DOHH2 (cell line): ENCODE results near the gene TIAL1.

ENCODE experiments used
- H3F3A ChIP-seq: fragments of 200-600 bp; sonication (generic), shearing (Covaris generic); 2 replicates; pipeline ENCODE4 v1.6.0; 2016; ENCODE audit warnings: antibody characterized with exemption, mild to moderate bottlenecking; ENCODE audit not compliant: control insufficient read depth, insufficient read depth
- H3K27ac ChIP-seq: fragments of 200-600 bp; sonication (generic); 2 replicates; pipeline ENCODE4 v1.5.1; 2014; ENCODE audit warnings: low read depth, mild to moderate bottlenecking, low read length, moderate library complexity
- H3K27me3 ChIP-seq: fragments of 200-600 bp; sonication (generic); 2 replicates; pipeline ENCODE4 v1.6.1; 2014; ENCODE audit warnings: mild to moderate bottlenecking, low read length, mixed read lengths; ENCODE audit not compliant: control insufficient read depth
- H3K36me3 ChIP-seq: fragments of 200-600 bp; sonication (generic); 2 replicates; pipeline ENCODE4 v1.6.1; 2014; ENCODE audit warnings: mild to moderate bottlenecking, low read length, moderate library complexity, mixed read lengths; ENCODE audit not compliant: control insufficient read depth
- H3K4me1 ChIP-seq: fragments of 200-600 bp; sonication (generic); 2 replicates; pipeline ENCODE4 v1.6.1; 2014; ENCODE audit warnings: mild to moderate bottlenecking, low read length, mixed read lengths; ENCODE audit not compliant: control insufficient read depth
- H3K4me2 ChIP-seq: fragments of 200-600 bp; sonication (generic); 2 replicates; pipeline ENCODE4 v1.6.0; 2014; ENCODE audit warnings: mild to moderate bottlenecking, low read length, moderate library complexity
- H3K4me3 ChIP-seq: fragments of 200-600 bp; sonication (generic); 2 replicates; pipeline ENCODE4 v1.5.1; 2014; ENCODE audit warnings: mild to moderate bottlenecking, low read length, mixed read lengths
- H3K79me2 ChIP-seq: fragments of 200-600 bp; sonication (generic); 2 replicates; pipeline ENCODE4 v1.6.1; 2014; ENCODE audit warnings: mild to moderate bottlenecking, low read length, mixed read lengths; ENCODE audit not compliant: control insufficient read depth
- H3K9me2 ChIP-seq: fragments of 200-600 bp; sonication (generic); replicated peaks from 2 replicates; pipeline ENCODE4 v1.6.1; 2014; ENCODE audit warnings: mild to moderate bottlenecking, low read length, mixed read lengths; ENCODE audit not compliant: control insufficient read depth
- H3K9me3 ChIP-seq: fragments of 200-600 bp; sonication (generic); 2 replicates; pipeline ENCODE4 v1.6.1; 2014; ENCODE audit warnings: antibody characterized with exemption, low read length, mixed read lengths; ENCODE audit not compliant: control insufficient read depth, insufficient read depth
- H4K20me1 ChIP-seq: fragments of 200-600 bp; sonication (generic); 2 replicates; pipeline ENCODE4 v1.6.0; 2014; ENCODE audit warnings: low read depth, mild to moderate bottlenecking, antibody characterized with exemption, low read length, moderate library complexity; ENCODE audit not compliant: control insufficient read depth, insufficient read depth
- CTCF ChIP-seq: fragments of 200-600 bp; sonication (generic); IDR thresholded peaks from one replicate; pipeline ENCODE4 v1.5.1; 2014; ENCODE audit warnings: antibody characterized with exemption, mild to moderate bottlenecking, low read depth, low read length; ENCODE audit not compliant: poor library complexity, severe bottlenecking
- EZH2phosphoT487 ChIP-seq: fragments of 200-600 bp; sonication (generic); IDR thresholded peaks from 2 replicates; pipeline ENCODE4 v1.6.1; 2017; ENCODE audit warnings: borderline replicate concordance, mild to moderate bottlenecking, antibody characterized with exemption, low read length, moderate library complexity, mixed read lengths

TIAL1 gene

GRCh38 chr10:119588071-119588470, 8.7 kb downstream of the TIAL1 start:
- Histone ChIP-seq H4K20me1 (peaks cover 34% of the 10 kb centered on the region), H3F3A (no peaks in the 10 kb centered on the region; the same call in 1 of the 2 replicates), H3K4me3 (no peak overlapping the region), H3K9me2 (no peaks in the 10 kb centered on the region), H3K9me3 (no peaks in the 10 kb centered on the region), H3K79me2 (peaks cover 99% of the 10 kb centered on the region), H3K27ac (no peak overlapping the region), H3K4me2 (no peak overlapping the region), H3K4me1 (peaks cover 41% of the 10 kb centered on the region), H3K27me3 (no peaks in the 10 kb centered on the region), H3K36me3 (peaks cover 88% of the 10 kb centered on the region)
- no peak for TF ChIP-seq EZH2phosphoT487

- Histone ChIP-seq H3F3A (peaks cover 22% of the 10 kb centered on the region), H3K27ac (no peak overlapping the region), H3K9me2 (no peaks in the 10 kb centered on the region), H3K79me2 (peaks cover 19% of the 10 kb centered on the region), H3K4me1 (0 out of 2 replicates have a peak, but pooled peaks cover 4% of the 10 kb centered on the region), H3K4me2 (no peak overlapping the region), H3K9me3 (no peaks in the 10 kb centered on the region), H4K20me1 (no peaks in the 10 kb centered on the region), H3K27me3 (no peaks in the 10 kb centered on the region), H3K4me3 (no peak overlapping the region), H3K36me3 (peaks cover 98% of the 10 kb centered on the region)
- TF ChIP-seq EZH2phosphoT487 (no peak), CTCF (no peak)
Observed at GRCh38 chr10:119578355-119578754, 18.4 kb downstream of the TIAL1 start.

DNA sequence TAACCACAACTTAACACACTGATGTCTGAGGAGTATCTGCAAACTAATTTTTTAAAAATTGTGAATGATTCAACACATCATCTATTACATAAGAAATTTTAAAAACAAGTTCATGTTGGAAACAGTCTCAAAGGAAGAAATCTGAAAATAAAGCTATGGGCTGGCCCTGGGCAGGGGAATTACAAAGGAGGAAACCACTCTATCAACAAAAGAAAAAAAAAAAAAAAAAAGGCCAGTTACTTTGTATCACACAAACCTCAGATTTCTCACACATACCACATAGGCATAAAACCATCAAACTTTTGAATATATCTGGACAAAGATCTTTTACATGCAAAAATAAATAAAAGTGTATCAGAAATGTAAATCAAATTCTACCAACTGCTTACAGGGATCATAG, 20.8 kb downstream of the TIAL1 start:
- peaks cover 30% of the 10 kb centered on the region for H3F3A ChIP-seq
- no peaks in the 10 kb centered on the region for H3K9me2 ChIP-seq
- no peak overlapping the region for H3K4me3 ChIP-seq
- TF ChIP-seq EZH2phosphoT487 (no peak), CTCF (no peak)
- no peak overlapping the region for H3K27ac ChIP-seq
- H3K27me3 ChIP-seq = no peaks in the 10 kb centered on the region
- no peaks in the 10 kb centered on the region for H4K20me1 ChIP-seq
- no peak overlapping the region for H3K4me2 ChIP-seq
- H3K79me2 ChIP-seq = no peaks in the 10 kb centered on the region
- H3K4me1 ChIP-seq = no peaks in the 10 kb centered on the region
- no peaks in the 10 kb centered on the region for H3K9me3 ChIP-seq
- H3K36me3 ChIP-seq = peaks cover 78% of the 10 kb centered on the region

- Histone ChIP-seq H3K79me2 (no peaks in the 10 kb centered on the region), H3K4me1 (no peaks in the 10 kb centered on the region), H3K9me2 (no peaks in the 10 kb centered on the region), H3K27me3 (no peaks in the 10 kb centered on the region), H3K27ac (no peak overlapping the region), H3K9me3 (no peaks in the 10 kb centered on the region), H4K20me1 (no peaks in the 10 kb centered on the region), H3K36me3 (peaks cover 74% of the 10 kb centered on the region), H3K4me2 (no peak overlapping the region), H3F3A (peaks cover 27% of the 10 kb centered on the region), H3K4me3 (no peak overlapping the region)
- TF ChIP-seq EZH2phosphoT487 (no peak), CTCF (no peak)
Observed at GRCh38 chr10:119575506-119575905, 21.3 kb downstream of the TIAL1 start.
